Heart left ventricle (tissue), 13 donors: ENCODE data around the gene CALCA.

Experiments used
- CTCF ChIP-seq, 12 donors: fragments of 200-600 bp; sonication (generic) in 4 of 12; IDR thresholded peaks; one replicate each; pipeline versions ENCODE4 v1.5.0 to v1.8.0; 2018 to 2022; ENCODE audit warnings: antibody characterized with exemption in 12 of 12, mild to moderate bottlenecking in 5 of 12
- POLR2A ChIP-seq, 2 donors: fragments of 450-650 bp; IDR thresholded peaks; one replicate each; pipeline ENCODE4 v1.6.1; 2017; ENCODE audit warnings: antibody characterized with exemption in 2 of 2, mild to moderate bottlenecking in 2 of 2, moderate library complexity in 2 of 2
- donor health status: ischemic (EF 13 %, LVEDD 7.1; RV severe dilation, severe dysfunction).
- donor health status: DM: no; HTN: yes; CAD: no.
- donor health status: DM: no; HTN: no; CAD: no.
- donor health status: ischemic (EF 25% LVEDD 6.9; RV normal size, moderate dysfunction).
- donor health status: ischemic (EF 25% LVEDD 5.7; RV mildly dilated, moderate dysfunction).
- donor health status: ischemic (EF 35%, LVEDD 5.7; RV mildly dilated, moderate dysfunction).
- donor health status: nonischemic (EF 11% LVEDD 7.7; RV severe dilation, severe dysfunction).
- donor health status: DM: yes; HTN: yes; CAD: no.
- donor health status: PGD.
- donor health status: ischemic (EF 29% LVEDD 5.4; RV normal size, mild dysfunction).
- donor health status: nonischemic (EF 23%, LVEDD 6.1; RV moderate dilation, normal function).

GRCh38 chr11:14980854-14981253 lies 8.7 kb upstream of the CALCA start:
- TF ChIP-seq CTCF (IDR thresholded peaks at IDR 0.05) (no peak), POLR2A (IDR thresholded peaks at IDR 0.05) (no peak)
